ENCODE data around the gene CCDC106.

CCDC106 gene

DNA sequence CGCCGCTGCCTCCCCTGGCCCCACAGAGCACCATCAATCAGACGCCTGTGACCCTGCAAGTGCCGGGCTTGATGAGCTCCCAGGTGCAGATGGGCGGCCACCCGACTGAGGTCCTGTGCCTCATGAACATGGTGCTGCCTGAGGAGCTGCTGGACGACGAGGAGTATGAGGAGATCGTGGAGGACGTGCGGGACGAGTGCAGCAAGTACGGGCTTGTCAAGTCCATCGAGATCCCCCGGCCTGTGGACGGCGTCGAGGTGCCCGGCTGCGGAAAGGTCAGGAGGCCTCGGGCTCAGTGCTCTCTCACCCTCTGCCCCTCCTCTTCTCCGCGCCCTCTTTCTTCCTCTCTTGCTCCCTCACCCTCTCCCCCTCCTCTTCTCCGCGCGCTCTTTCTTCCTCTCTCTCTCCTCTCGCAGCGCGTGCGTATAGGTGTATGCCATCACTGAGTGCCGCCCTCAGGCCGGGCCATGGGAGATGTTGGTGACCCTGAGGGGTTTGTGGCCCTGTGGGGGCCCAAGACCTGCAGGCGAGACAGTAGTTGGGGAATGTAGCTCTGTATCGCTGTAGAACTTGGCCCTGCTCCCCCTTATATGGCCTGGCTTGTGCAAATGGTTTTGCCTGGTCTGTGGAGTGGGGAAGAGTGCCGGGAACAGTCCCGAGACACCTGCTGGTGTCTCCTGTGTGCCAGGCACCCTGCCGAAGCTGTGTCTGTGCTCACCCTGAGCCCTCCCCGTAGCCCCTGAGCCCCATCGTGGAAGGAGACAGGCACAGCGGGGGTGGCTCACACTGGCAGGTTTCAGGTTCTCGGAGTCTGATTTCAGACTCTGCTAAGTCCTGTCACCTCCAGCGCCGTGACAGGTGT lies 21.6 kb downstream of the CCDC106 start:
- Mint-ChIP-seq H3K4me1 (peaks cover 35% of the 10 kb centered on the region), H3K36me3 (ENCODE audit: low read depth) (peaks cover 42% of the 10 kb centered on the region), H3K9me3 (no peaks in the 10 kb centered on the region), H3K27ac (peak overlapping the region; percentile 81), H3K4me3 (no peak overlapping the region), H3K27me3 (ENCODE audit: low read depth, poor library complexity) (peaks cover 3% of the 10 kb centered on the region)
- DNase-seq: no peak
- TF ChIP-seq, protein P1, sequence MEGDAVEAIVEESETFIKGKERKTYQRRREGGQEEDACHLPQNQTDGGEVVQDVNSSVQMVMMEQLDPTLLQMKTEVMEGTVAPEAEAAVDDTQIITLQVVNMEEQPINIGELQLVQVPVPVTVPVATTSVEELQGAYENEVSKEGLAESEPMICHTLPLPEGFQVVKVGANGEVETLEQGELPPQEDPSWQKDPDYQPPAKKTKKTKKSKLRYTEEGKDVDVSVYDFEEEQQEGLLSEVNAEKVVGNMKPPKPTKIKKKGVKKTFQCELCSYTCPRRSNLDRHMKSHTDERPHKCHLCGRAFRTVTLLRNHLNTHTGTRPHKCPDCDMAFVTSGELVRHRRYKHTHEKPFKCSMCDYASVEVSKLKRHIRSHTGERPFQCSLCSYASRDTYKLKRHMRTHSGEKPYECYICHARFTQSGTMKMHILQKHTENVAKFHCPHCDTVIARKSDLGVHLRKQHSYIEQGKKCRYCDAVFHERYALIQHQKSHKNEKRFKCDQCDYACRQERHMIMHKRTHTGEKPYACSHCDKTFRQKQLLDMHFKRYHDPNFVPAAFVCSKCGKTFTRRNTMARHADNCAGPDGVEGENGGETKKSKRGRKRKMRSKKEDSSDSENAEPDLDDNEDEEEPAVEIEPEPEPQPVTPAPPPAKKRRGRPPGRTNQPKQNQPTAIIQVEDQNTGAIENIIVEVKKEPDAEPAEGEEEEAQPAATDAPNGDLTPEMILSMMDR (IDR thresholded peaks at IDR 0.05): no peak

DNA sequence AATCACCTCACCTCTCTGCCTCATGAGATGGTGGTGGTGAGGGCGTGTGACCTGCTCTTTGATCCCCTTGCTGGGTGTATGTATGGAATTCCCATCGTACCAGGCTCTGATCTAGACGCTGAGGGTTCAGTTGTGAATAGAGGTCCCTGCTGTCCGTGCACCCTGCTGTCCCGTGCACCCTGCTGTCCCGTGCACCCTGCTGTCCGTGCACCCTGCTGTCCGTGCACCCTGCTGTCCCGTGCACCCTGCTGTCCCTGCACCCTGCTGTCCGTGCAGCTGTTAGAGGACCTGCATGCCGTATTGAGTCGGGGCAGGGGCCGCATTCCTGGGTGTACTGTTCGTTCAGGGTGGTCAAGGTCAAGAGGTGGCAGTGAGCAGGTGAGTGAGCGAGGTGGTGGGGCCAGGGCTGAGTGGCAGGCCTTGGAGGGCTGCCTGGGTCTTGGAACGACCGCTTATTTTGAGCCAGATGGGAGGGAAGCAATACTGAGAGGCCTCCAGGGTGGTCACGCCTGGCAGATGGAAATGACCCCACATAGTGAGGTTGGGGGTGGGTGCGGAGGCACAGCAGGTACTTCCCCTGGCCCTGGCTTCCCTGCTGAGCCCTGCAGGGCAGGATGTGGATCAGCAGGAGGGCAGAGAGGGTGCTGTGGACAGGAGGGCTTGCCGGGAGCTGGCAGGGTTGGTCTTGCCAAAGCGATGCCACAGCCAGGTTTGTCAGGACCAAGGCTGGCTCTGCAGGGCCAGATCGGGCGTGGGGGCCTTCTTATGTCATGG lies 22.5 kb downstream of the CCDC106 start:
- peaks cover 3% of the 10 kb centered on the region for H3K27me3 Mint-ChIP-seq (ENCODE audit: low read depth, poor library complexity)
- DNase-seq: no peak
- no peak overlapping the region for H3K4me3 Mint-ChIP-seq
- H3K27ac Mint-ChIP-seq: peak overlapping the region; percentile 70
- TF ChIP-seq, protein P1 (IDR thresholded peaks at IDR 0.05): no peak
- H3K36me3 Mint-ChIP-seq (ENCODE audit: low read depth): peaks cover 37% of the 10 kb centered on the region
- peaks cover 37% of the 10 kb centered on the region for H3K4me1 Mint-ChIP-seq
- no peaks in the 10 kb centered on the region for H3K9me3 Mint-ChIP-seq

DNA sequence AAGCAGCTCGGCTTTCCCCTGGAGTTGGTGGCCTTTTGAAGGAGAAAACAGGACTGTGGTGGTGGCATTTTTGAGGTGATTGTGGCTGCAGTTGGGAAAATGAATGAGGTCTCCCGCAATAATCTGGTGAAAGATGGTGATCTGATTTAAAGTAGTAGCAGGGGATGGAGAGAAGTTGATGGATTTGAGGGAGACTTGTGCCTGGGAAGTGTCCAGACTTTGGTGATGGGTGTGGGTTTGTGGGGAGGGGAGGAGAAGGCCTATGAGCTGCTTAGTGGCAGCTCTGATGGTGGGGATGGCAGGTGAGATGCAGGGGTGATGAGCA lies 23.0 kb downstream of the CCDC106 start:
- no peak overlapping the region for H3K4me3 Mint-ChIP-seq
- H3K9me3 Mint-ChIP-seq: no peaks in the 10 kb centered on the region
- DNase-seq: no peak
- TF ChIP-seq, protein P1 (IDR thresholded peaks at IDR 0.05): no peak
- H3K36me3 Mint-ChIP-seq (ENCODE audit: low read depth): peaks cover 33% of the 10 kb centered on the region
- peaks cover 43% of the 10 kb centered on the region for H3K4me1 Mint-ChIP-seq
- H3K27ac Mint-ChIP-seq: peak overlapping the region; percentile 70
- peaks cover 3% of the 10 kb centered on the region for H3K27me3 Mint-ChIP-seq (ENCODE audit: low read depth, poor library complexity)

DNA sequence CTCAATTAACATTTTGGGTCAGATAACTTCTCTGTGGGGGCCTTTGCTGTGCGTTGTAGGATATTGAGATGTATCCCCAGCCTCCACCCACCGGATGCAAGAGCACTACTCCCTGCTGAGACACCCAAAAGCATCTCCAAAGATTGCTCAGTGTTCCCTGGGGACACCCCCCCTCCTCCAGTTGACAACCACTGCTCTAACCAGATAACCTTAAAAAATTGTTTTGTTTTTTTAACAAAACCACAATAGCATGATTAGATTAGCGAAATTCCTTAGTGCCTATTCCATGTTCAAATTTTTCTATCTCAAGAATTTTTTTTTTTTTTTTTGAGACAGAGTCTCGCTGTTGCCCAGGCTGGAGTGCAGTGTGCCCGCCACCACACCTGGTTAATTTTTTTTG lies 24.4 kb downstream of the CCDC106 start:
- H3K36me3 Mint-ChIP-seq (ENCODE audit: low read depth): peaks cover 32% of the 10 kb centered on the region
- H3K4me1 Mint-ChIP-seq: peaks cover 57% of the 10 kb centered on the region
- H3K9me3 Mint-ChIP-seq: no peaks in the 10 kb centered on the region
- H3K4me3 Mint-ChIP-seq: no peak overlapping the region
- H3K27ac Mint-ChIP-seq: peak overlapping the region; percentile 84
- peaks cover 3% of the 10 kb centered on the region for H3K27me3 Mint-ChIP-seq (ENCODE audit: low read depth, poor library complexity)
- no peak for DNase-seq
- TF ChIP-seq, protein P1 (IDR thresholded peaks at IDR 0.05): no peak

DNA sequence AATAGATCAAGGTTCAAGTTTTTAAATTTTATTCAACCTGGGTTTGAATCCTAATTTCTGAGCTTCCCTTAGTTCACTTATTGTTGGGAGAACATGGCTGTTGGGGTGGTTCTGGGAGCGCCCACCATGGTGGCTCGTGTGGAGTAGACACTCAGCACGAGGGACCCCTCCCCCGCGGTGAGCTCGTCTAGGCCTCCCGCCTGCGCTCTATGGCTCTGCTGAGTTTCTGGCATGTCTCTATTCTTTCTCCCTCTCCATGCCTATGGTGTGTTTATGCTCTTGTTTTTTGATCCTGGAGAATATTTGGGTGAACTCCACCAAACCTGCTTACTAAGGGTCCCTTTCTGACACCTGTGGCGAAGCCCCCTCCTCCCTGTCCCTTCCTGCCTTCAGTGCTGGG lies 25.5 kb downstream of the CCDC106 start:
- Mint-ChIP-seq H3K4me1 (peaks cover 62% of the 10 kb centered on the region), H3K27ac (peak overlapping the region; percentile 92), H3K4me3 (peak overlapping the region; percentile 58), H3K36me3 (ENCODE audit: low read depth) (peaks cover 33% of the 10 kb centered on the region), H3K27me3 (ENCODE audit: low read depth, poor library complexity) (peaks cover 3% of the 10 kb centered on the region), H3K9me3 (no peaks in the 10 kb centered on the region)
- TF ChIP-seq, protein P1 (IDR thresholded peaks at IDR 0.05): no peak
- DNase-seq: no peak
